Ascending aorta (tissue), 2 donors: Measurements from ENCODE around the gene FARP2. TPM values are rescaled to one million over a fixed set of nuclear protein-coding genes. Genes with fewer than 3 reads are reported as not detected.
"Not testable (repeated sequence)": the region's sequence is repeated elsewhere in the genome, so short reads cannot be mapped to it uniquely, and the experiment has no call there.

Experiments used
- DNase-seq, 2 donors: peaks; one replicate each; pipeline ENCODE4 v3.0.0-alpha.2; 2019; ENCODE audit warnings: low spot score in 2 of 2
- H3K27ac ChIP-seq, 2 donors: fragments of 200-600 bp; sonication (generic); one replicate each; pipeline ENCODE4 v1.5.1; 2016 to 2017; ENCODE audit warnings: mild to moderate bottlenecking in 1 of 2
- H3K27me3 ChIP-seq: fragments of 200-600 bp; sonication (generic); one replicate; pipeline ENCODE4 v1.5.1; 2017
- H3K36me3 ChIP-seq, 2 donors: fragments of 200-600 bp; sonication (generic); one replicate each; pipeline ENCODE4 v1.5.1; 2016
- H3K4me1 ChIP-seq, 2 donors: fragments of 200-600 bp; sonication (generic); one replicate each; pipeline ENCODE4 v1.5.1; 2016 to 2017; ENCODE audit warnings: mild to moderate bottlenecking in 1 of 2
- H3K4me3 ChIP-seq, 2 donors: fragments of 200-600 bp; sonication (generic); one replicate each; pipeline ENCODE4 v1.5.1; 2016 to 2017; ENCODE audit warnings: mild to moderate bottlenecking in 1 of 2
- H3K9me3 ChIP-seq, 2 donors: fragments of 200-600 bp; sonication (generic); one replicate each; pipeline ENCODE4 v1.5.1; 2016
- CTCF ChIP-seq, 3 experiments: fragments of 200-600 bp in 2 of 3; fragments of 450-650 bp in 1 of 3; sonication (generic) in 2 of 3; IDR thresholded peaks; one replicate each; pipeline ENCODE4 v1.5.1; 2016 to 2019; ENCODE audit warnings: antibody characterized with exemption in 3 of 3, mild to moderate bottlenecking in 1 of 3, moderate library complexity in 1 of 3
- intact Hi-C: fragments of 100-400 bp; cut with DNase I; formaldehyde crosslinking; loops from one replicate; pipeline ENCODE4 v1.15.1; 2023
- total RNA-seq: library from RNA; depleted of rRNA; stranded (reverse); fragments of >200 nt; gene quantifications from one replicate; pipeline ENCODE4 v1.1.0, GENCODE V29; 2016

The FARP2 gene
- total RNA-seq, 1 donor from 2014 or later: 19.6 TPM

- Histone ChIP-seq H3K4me1 (no peaks in the 10 kb centered on the region), H3K27ac (no peak overlapping the region), H3K9me3 (no peaks in the 10 kb centered on the region), H3K36me3 (peaks cover 28 to 57% of the 10 kb centered on the region in 2 donors), H3K4me3 (no peak overlapping the region), H3K27me3 (no peaks in the 10 kb centered on the region)
- intact Hi-C loops: no loop called here
- no peak for TF ChIP-seq CTCF (IDR thresholded peaks at IDR 0.05)
- no peak for DNase-seq
Observed at GRCh38 chr2:241445426-241445825, 89.3 kb downstream of the FARP2 start.

DNA sequence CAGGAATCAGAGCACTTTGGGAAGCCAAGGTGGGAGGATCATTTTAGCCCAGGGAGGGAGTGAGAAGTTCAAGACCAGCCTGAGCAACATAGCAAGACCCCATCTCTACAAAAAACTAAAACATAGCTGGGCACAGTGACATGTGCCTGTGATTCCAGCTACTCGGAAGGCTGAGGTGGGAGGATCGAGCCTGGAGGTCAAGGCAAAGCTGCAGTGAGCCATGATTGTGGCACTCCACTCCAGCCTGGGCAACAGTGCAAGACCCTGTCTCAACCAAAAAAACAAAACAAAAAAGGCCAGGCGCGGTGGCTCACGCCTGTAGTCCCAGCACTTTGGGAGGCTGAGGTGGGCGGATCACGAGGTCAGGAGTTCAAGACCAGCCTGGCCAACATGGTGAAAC lies 94.0 kb downstream of the FARP2 start:
- H3K27ac ChIP-seq, intact Hi-C loops, H3K4me1 ChIP-seq, H3K4me3 ChIP-seq, DNase-seq, H3K27me3 ChIP-seq, H3K9me3 ChIP-seq: not testable (repeated sequence)
- H3K36me3 ChIP-seq: peaks cover 9 to 18% of the 10 kb centered on the region in 2 donors

GRCh38 chr2:241451840-241452506 lies 95.9 kb downstream of the FARP2 start:
- no peaks in the 10 kb centered on the region for H3K9me3 ChIP-seq
- no peak for TF ChIP-seq CTCF (IDR thresholded peaks at IDR 0.05)
- no peak overlapping the region for H3K27ac ChIP-seq
- H3K36me3 ChIP-seq: peaks cover 5 to 11% of the 10 kb centered on the region in 2 donors
- intact Hi-C loops: no loop called here
- H3K4me1 ChIP-seq: no peaks in the 10 kb centered on the region
- no peaks in the 10 kb centered on the region for H3K27me3 ChIP-seq
- H3K4me3 ChIP-seq: no peak overlapping the region
- no peak for DNase-seq

DNA sequence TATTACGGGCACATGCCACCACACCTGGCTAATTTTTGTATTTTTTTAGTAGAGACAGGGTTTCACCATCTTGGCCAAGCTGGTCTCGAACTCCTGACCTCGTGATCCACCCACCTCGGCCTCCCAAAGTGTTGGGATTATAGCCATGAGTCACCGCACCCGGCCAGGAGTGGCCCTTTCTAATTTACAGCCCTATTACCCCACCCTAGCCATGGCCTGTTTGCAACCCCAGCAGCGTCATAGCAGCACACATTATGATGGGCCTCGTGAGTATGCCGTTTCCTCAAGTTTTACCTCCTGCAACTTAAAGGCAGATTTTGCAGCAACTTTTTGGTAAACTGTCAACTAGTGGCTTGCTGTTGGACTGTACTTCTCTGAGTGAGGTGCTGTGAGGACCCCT lies 97.8 kb downstream of the FARP2 start:
- H3K9me3 ChIP-seq, H3K27me3 ChIP-seq, DNase-seq, intact Hi-C loops, H3K27ac ChIP-seq, H3K4me1 ChIP-seq, H3K4me3 ChIP-seq, H3K36me3 ChIP-seq: not testable (repeated sequence)

DNA sequence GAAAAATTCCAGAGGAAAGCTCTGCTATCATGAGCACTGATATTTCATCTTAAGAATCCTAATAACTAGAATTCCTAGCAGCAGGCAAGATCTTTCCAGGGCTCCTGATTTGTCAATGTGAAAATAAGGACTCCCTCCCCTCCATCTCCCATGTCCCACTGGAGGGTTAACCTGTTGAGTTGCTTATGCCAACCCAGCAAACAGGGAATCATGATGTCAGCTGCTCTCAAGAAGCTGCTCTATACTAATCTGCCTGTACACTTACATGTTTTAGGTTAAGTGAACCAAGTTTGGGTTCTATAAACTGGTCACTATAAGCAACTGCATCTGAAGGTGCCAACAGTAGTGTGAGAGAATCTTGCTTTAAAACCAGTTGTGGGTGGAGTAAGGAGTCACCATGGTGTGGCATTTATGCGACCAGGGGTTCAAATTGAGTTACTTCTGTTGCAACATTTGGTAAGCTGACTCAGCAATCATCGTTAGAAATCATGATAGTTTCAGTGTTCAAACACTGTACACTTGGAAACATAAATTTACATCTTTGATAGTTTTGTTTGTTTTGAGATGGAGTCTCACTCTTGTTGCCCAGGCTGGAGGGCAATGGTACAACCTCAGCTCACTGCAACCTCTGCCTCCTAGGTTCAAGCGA lies 98.9 kb downstream of the FARP2 start:
- no peak for TF ChIP-seq CTCF (IDR thresholded peaks at IDR 0.05)
- Histone ChIP-seq H3K27me3 (no peaks in the 10 kb centered on the region), H3K9me3 (no peaks in the 10 kb centered on the region), H3K4me3 (no peak overlapping the region), H3K27ac (no peak overlapping the region), H3K4me1 (no peaks in the 10 kb centered on the region), H3K36me3 (peaks cover 0 to 1% of the 10 kb centered on the region in 2 donors)
- no peak for DNase-seq
- intact Hi-C loops: no loop called here

DNA sequence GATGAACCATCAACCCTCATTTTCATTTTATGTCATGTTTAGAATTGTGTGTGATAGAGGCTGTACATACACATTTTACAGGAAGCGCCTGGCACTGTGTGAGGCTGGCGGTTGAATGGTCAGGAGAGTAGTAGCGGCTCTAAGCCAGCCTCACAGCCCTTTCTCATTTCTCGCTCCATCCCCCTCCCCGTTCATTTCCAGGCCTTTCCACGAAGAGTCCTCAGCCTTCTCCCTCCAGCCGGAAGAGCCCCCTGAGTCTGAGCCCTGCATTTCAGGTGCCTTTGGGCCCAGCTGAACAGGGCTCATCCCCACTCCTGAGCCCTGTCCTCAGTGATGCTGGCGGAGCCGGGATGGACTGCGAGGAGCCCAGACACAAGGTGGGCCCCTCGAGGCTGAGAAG lies 100.5 kb downstream of the FARP2 start:
- intact Hi-C loops: no loop called here
- no peak for DNase-seq
- TF ChIP-seq CTCF (IDR thresholded peaks at IDR 0.05): no peak

More for the DNA sequence above, 100.5 kb downstream of the FARP2 start:
- Histone ChIP-seq H3K4me1 (no peaks in the 10 kb centered on the region), H3K36me3 (peaks cover 0 to 3% of the 10 kb centered on the region in 2 donors), H3K27me3 (no peaks in the 10 kb centered on the region), H3K27ac (no peak overlapping the region), H3K9me3 (no peaks in the 10 kb centered on the region), H3K4me3 (no peak overlapping the region)
